Trophoblast cell (in vitro differentiated cells and primary cell): Measurements from ENCODE around the gene C15orf40.

ENCODE experiments used
- DNase-seq, 2 donors: peaks; one replicate each; pipeline ENCODE4 v3.0.0-alpha.2; 2016
- H2AFZ ChIP-seq: 2 replicates; pipeline ENCODE4 v1.6.1; 2013; ENCODE audit warnings: low read length, moderate library complexity, mild to moderate bottlenecking; ENCODE audit not compliant: insufficient read depth, poor library complexity
- H2AK5ac ChIP-seq: 2 replicates; pipeline ENCODE4 v1.6.1; 2013; ENCODE audit warnings: mild to moderate bottlenecking, low read length
- H2BK120ac ChIP-seq: 2 replicates; pipeline ENCODE4 v1.6.1; 2013; ENCODE audit warnings: low read length, mild to moderate bottlenecking, moderate library complexity; ENCODE audit not compliant: insufficient read depth, poor library complexity
- H2BK12ac ChIP-seq: 2 replicates; pipeline ENCODE4 v1.6.1; 2013; ENCODE audit warnings: mild to moderate bottlenecking, low read length, moderate library complexity
- H2BK5ac ChIP-seq: 2 replicates; pipeline ENCODE4 v1.6.1; 2013; ENCODE audit warnings: low read length, low read depth, moderate library complexity, mild to moderate bottlenecking; ENCODE audit not compliant: poor library complexity
- H3K14ac ChIP-seq: 2 replicates; pipeline ENCODE4 v1.6.1; 2013; ENCODE audit warnings: mild to moderate bottlenecking, low read length
- H3K18ac ChIP-seq: 2 replicates; pipeline ENCODE4 v1.6.1; 2013; ENCODE audit warnings: mild to moderate bottlenecking, low read length
- H3K23ac ChIP-seq: 2 replicates; pipeline ENCODE4 v1.6.1; 2013; ENCODE audit warnings: low read length
- H3K27ac ChIP-seq: 2 replicates; pipeline ENCODE4 v1.5.1; 2013; ENCODE audit warnings: low read depth, mild to moderate bottlenecking, inconsistent platforms, low read length, moderate library complexity
- H3K27me3 ChIP-seq: 2 replicates; pipeline ENCODE4 v1.6.1; 2013; ENCODE audit warnings: inconsistent platforms, mild to moderate bottlenecking, low read length, moderate library complexity; ENCODE audit not compliant: insufficient read depth
- H3K36me3 ChIP-seq, 2 experiments: 1 replicate in 1 of 2; 2 replicates in 1 of 2; pipeline ENCODE4 v1.6.1; 2013; ENCODE audit warnings: low read length in 2 of 2, mild to moderate bottlenecking in 2 of 2, moderate library complexity in 1 of 2; ENCODE audit not compliant: insufficient read depth in 2 of 2, control insufficient read depth in 1 of 2
- H3K4ac ChIP-seq: 2 replicates; pipeline ENCODE4 v1.6.1; 2013; ENCODE audit warnings: low read depth, mild to moderate bottlenecking, low read length, moderate library complexity
- H3K4me1 ChIP-seq, 2 experiments: 1 replicate in 1 of 2; 2 replicates in 1 of 2; pipeline ENCODE4 v1.6.1; 2013; ENCODE audit warnings: low read length in 2 of 2, mild to moderate bottlenecking in 2 of 2, moderate library complexity in 1 of 2; ENCODE audit not compliant: insufficient read depth in 2 of 2, control insufficient read depth in 1 of 2
- H3K4me2 ChIP-seq: 2 replicates; pipeline ENCODE4 v1.6.1; 2013; ENCODE audit warnings: inconsistent platforms, mild to moderate bottlenecking, low read length, moderate library complexity
- H3K4me3 ChIP-seq: 2 replicates; pipeline ENCODE4 v1.5.1; 2013; ENCODE audit warnings: mild to moderate bottlenecking, low read depth, low read length, inconsistent platforms
- H3K79me1 ChIP-seq: one replicate; pipeline ENCODE4 v1.6.1; 2013; ENCODE audit warnings: low read length
- H3K79me2 ChIP-seq: 2 replicates; pipeline ENCODE4 v1.6.1; 2013; ENCODE audit warnings: low read length, mild to moderate bottlenecking; ENCODE audit not compliant: control insufficient read depth, insufficient read depth, poor library complexity
- H3K9ac ChIP-seq: 2 replicates; pipeline ENCODE4 v1.6.1; 2013; ENCODE audit warnings: mild to moderate bottlenecking, low read length
- H3K9me3 ChIP-seq: 2 replicates; pipeline ENCODE4 v1.6.1; 2013; ENCODE audit warnings: low read depth, mild to moderate bottlenecking, control low read depth, inconsistent platforms, low read length; ENCODE audit not compliant: insufficient read depth
- H4K12ac ChIP-seq: 2 replicates; pipeline ENCODE4 v1.6.1; 2013; ENCODE audit warnings: low read depth, mild to moderate bottlenecking, low read length, moderate library complexity
- H4K8ac ChIP-seq: 2 replicates; pipeline ENCODE4 v1.6.1; 2013; ENCODE audit warnings: low read depth, mild to moderate bottlenecking, low read length, moderate library complexity
- H4K91ac ChIP-seq: one replicate; pipeline ENCODE4 v1.6.1; 2013; ENCODE audit warnings: low read depth, mild to moderate bottlenecking, low read length, moderate library complexity
- WGBS: extraction: QIAGEN DNeasy Blood & Tissue Kit; methylation state at CpG from one replicate; pipeline ENCODE4 v1.1.7; 2013; ENCODE audit warnings: missing lambda C conversion rate; ENCODE audit not compliant: insufficient read length, insufficient coverage; ENCODE audit errors: extremely low coverage; 5-methylcytosine and 5-hydroxymethylcytosine counted together

C15orf40 gene

DNA sequence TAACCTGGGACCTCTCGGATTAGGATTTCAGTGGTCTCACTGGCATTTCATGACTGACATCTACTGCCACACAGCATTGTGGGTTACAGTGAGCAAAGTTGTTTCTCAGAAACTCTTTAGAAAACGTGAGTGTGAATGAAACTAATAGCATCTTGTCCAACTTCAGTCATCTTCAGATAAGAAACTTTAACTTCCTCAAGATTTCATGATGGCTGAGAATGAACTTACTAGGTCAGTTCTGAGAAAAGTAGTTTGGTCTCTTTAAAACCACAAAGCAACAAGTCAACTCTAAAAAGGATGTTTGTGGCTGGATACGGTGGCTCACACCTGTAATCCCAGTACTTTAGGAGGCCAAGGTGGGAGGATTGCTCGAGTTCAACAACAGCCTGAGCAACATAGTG lies 44.8 kb downstream of the C15orf40 start:
- no peak overlapping the region for H4K8ac ChIP-seq
- no peaks in the 10 kb centered on the region for H3K79me2 ChIP-seq
- H3K79me1 ChIP-seq, result peaks cover 2% of the 10 kb centered on the region
- no peak overlapping the region for H4K12ac ChIP-seq
- no peaks in the 10 kb centered on the region for H3K27me3 ChIP-seq
- no peak overlapping the region for H2BK12ac ChIP-seq
- no peak overlapping the region for H3K23ac ChIP-seq
- H3K4me1 ChIP-seq, result peaks cover 0 to 1% of the 10 kb centered on the region in 2 experiments
- no peak overlapping the region for H2AFZ ChIP-seq
- H3K4me2 ChIP-seq, result no peak overlapping the region
- DNase-seq, result no peak
- no peaks in the 10 kb centered on the region for H3K9me3 ChIP-seq
- no peak overlapping the region for H3K14ac ChIP-seq
- no CpG with 5 or more reads among the region's 4 CpGs for WGBS
- H3K4me3 ChIP-seq, result no peak overlapping the region
- no peak overlapping the region for H3K27ac ChIP-seq
- H3K4ac ChIP-seq, result no peak overlapping the region
- no peak overlapping the region for H2BK5ac ChIP-seq
- no peak overlapping the region for H3K18ac ChIP-seq
- no peak overlapping the region for H2BK120ac ChIP-seq
- H4K91ac ChIP-seq, result no peak overlapping the region
- H3K36me3 ChIP-seq, result no peaks in the 10 kb centered on the region
- H2AK5ac ChIP-seq, result no peak overlapping the region
- H3K9ac ChIP-seq, result no peak overlapping the region

GRCh38 chr15:82964890-82965289 lies 46.5 kb downstream of the C15orf40 start:
- H3K79me1 ChIP-seq, result no peaks in the 10 kb centered on the region
- no peak overlapping the region for H4K8ac ChIP-seq
- no peak overlapping the region for H4K91ac ChIP-seq
- H3K4ac ChIP-seq, result no peak overlapping the region
- H2AK5ac ChIP-seq, result no peak overlapping the region
- no peak overlapping the region for H3K4me3 ChIP-seq
- H2BK5ac ChIP-seq, result no peak overlapping the region
- H3K23ac ChIP-seq, result no peak overlapping the region
- no peaks in the 10 kb centered on the region for H3K36me3 ChIP-seq
- no CpG with 5 or more reads among the region's 5 CpGs for WGBS
- H3K4me2 ChIP-seq, result no peak overlapping the region
- H2BK120ac ChIP-seq, result no peak overlapping the region
- no peak overlapping the region for H2BK12ac ChIP-seq
- no peak overlapping the region for H3K9ac ChIP-seq
- no peak overlapping the region for H3K18ac ChIP-seq
- H2AFZ ChIP-seq, result no peak overlapping the region
- H4K12ac ChIP-seq, result no peak overlapping the region
- no peaks in the 10 kb centered on the region for H3K9me3 ChIP-seq
- H3K14ac ChIP-seq, result no peak overlapping the region
- no peaks in the 10 kb centered on the region for H3K79me2 ChIP-seq
- DNase-seq, result no peak
- no peak overlapping the region for H3K27ac ChIP-seq
- no peaks in the 10 kb centered on the region for H3K4me1 ChIP-seq
- no peaks in the 10 kb centered on the region for H3K27me3 ChIP-seq

- no peak overlapping the region for H3K27ac ChIP-seq
- no peak overlapping the region for H4K91ac ChIP-seq
- no peaks in the 10 kb centered on the region for H3K79me2 ChIP-seq
- no peak overlapping the region for H3K4me2 ChIP-seq
- H3K4ac ChIP-seq, result no peak overlapping the region
- no peak overlapping the region for H3K23ac ChIP-seq
- no peak overlapping the region for H4K8ac ChIP-seq
- no peak overlapping the region for H2AK5ac ChIP-seq
- no peak overlapping the region for H2BK120ac ChIP-seq
- H3K27me3 ChIP-seq, result no peaks in the 10 kb centered on the region
- H3K18ac ChIP-seq, result no peak overlapping the region
- no peaks in the 10 kb centered on the region for H3K79me1 ChIP-seq
- H3K4me1 ChIP-seq, result no peaks in the 10 kb centered on the region
- H3K9ac ChIP-seq, result no peak overlapping the region
- DNase-seq, result no peak
- H4K12ac ChIP-seq, result no peak overlapping the region
- no peak overlapping the region for H3K14ac ChIP-seq
- WGBS, result no CpG with 5 or more reads among the region's 7 CpGs
- H3K36me3 ChIP-seq, result no peaks in the 10 kb centered on the region
- H3K4me3 ChIP-seq, result no peak overlapping the region
- H2BK12ac ChIP-seq, result no peak overlapping the region
- no peak overlapping the region for H2BK5ac ChIP-seq
- no peaks in the 10 kb centered on the region for H3K9me3 ChIP-seq
- H2AFZ ChIP-seq, result no peak overlapping the region
These were observed 47.7 kb downstream of the C15orf40 start for GRCh38 chr15:82963471-82964341.

DNA sequence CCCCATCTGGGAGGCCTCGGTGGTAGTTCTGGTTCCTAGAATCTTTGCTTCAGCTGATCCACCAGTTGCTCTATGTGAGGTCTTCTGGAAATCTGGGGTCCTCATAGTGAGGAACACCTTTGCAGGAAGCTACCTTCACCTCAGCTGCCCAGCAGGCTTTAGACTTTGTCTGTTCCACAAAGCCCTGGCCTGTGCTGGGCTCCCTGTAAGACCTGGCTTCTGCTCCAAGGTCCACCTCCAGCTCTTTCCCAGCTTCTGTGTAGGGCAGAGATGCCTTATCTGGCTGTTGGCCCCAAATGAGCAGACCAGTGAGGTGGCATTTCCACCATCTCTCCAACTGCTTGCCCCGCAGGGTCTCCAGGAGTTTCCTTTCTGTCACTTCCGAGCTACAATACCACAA lies 50.7 kb downstream of the C15orf40 start:
- H3K79me1 ChIP-seq, result no peaks in the 10 kb centered on the region
- H3K23ac ChIP-seq, result no peak overlapping the region
- H2BK12ac ChIP-seq, result no peak overlapping the region
- no peaks in the 10 kb centered on the region for H3K79me2 ChIP-seq
- no peak overlapping the region for H2AK5ac ChIP-seq
- H3K36me3 ChIP-seq, result no peaks in the 10 kb centered on the region
- H3K4me3 ChIP-seq, result no peak overlapping the region
- no peak overlapping the region for H2AFZ ChIP-seq
- H4K8ac ChIP-seq, result no peak overlapping the region
- DNase-seq, result no peak
- no peak overlapping the region for H3K9ac ChIP-seq
- H3K4ac ChIP-seq, result no peak overlapping the region
- H3K27me3 ChIP-seq, result no peaks in the 10 kb centered on the region
- H2BK120ac ChIP-seq, result no peak overlapping the region
- H3K14ac ChIP-seq, result no peak overlapping the region
- no peak overlapping the region for H4K12ac ChIP-seq
- H3K27ac ChIP-seq, result no peak overlapping the region
- no peak overlapping the region for H2BK5ac ChIP-seq
- H3K4me1 ChIP-seq, result no peaks in the 10 kb centered on the region
- no peak overlapping the region for H4K91ac ChIP-seq
- H3K9me3 ChIP-seq, result no peaks in the 10 kb centered on the region
- no peak overlapping the region for H3K4me2 ChIP-seq
- H3K18ac ChIP-seq, result no peak overlapping the region
- no CpG with 5 or more reads among the region's 3 CpGs for WGBS
